HUES6 (cell line): ENCODE measurements around the gene TENM3.
A peak's percentile ranks its signal among the peaks of the same experiment; 100 is the strongest.

Experiments used
- H3K27ac ChIP-seq: 2 replicates; pipeline ENCODE4 v1.7.0; 2013; ENCODE audit warnings: low read depth, mild to moderate bottlenecking, low read length, inconsistent platforms
- H3K27me3 ChIP-seq: 2 replicates; pipeline ENCODE4 v1.6.1; 2013; ENCODE audit warnings: low read length; ENCODE audit not compliant: control insufficient read depth, insufficient read depth
- H3K36me3 ChIP-seq: 2 replicates; pipeline ENCODE4 v1.6.1; 2013; ENCODE audit warnings: low read length; ENCODE audit not compliant: control insufficient read depth, insufficient read depth
- H3K4me1 ChIP-seq: 2 replicates; pipeline ENCODE4 v1.6.1; 2013; ENCODE audit warnings: low read length; ENCODE audit not compliant: control insufficient read depth, insufficient read depth
- H3K4me3 ChIP-seq: 2 replicates; pipeline ENCODE4 v1.5.1; 2013; ENCODE audit warnings: low read depth, low read length
- H3K9ac ChIP-seq: one replicate; pipeline ENCODE4 v1.6.1; 2013; ENCODE audit warnings: mild to moderate bottlenecking, low read length
- H3K9me3 ChIP-seq: 2 replicates; pipeline ENCODE4 v1.6.1; 2013; ENCODE audit warnings: low read depth, low read length; ENCODE audit not compliant: control insufficient read depth, insufficient read depth

Gene TENM3

GRCh38 chr4:182478475-182478874 is 235.3 kb downstream of the TENM3 start:
- Histone ChIP-seq H3K9ac (no peak overlapping the region), H3K36me3 (no peaks in the 10 kb centered on the region), H3K4me3 (no peak overlapping the region), H3K4me1 (0 out of 2 replicates have a peak, but pooled peaks cover under 1% of the 10 kb centered on the region), H3K27ac (no peak overlapping the region), H3K27me3 (no peaks in the 10 kb centered on the region), H3K9me3 (no peaks in the 10 kb centered on the region)

- H3K27me3 ChIP-seq: no peaks in the 10 kb centered on the region
- no peak overlapping the region for H3K27ac ChIP-seq
- peaks cover 14% of the 10 kb centered on the region for H3K9me3 ChIP-seq
- no peak overlapping the region for H3K4me3 ChIP-seq
- H3K4me1 ChIP-seq: 0 out of 2 replicates have a peak, but pooled peaks cover 4% of the 10 kb centered on the region
- H3K36me3 ChIP-seq: no peaks in the 10 kb centered on the region; the same call in 1 of the 2 replicates
- no peak overlapping the region for H3K9ac ChIP-seq
These were observed 240.5 kb downstream of the TENM3 start for GRCh38 chr4:182483685-182484084.

GRCh38 chr4:182486881-182487280 is 243.7 kb downstream of the TENM3 start:
- no peak overlapping the region for H3K4me3 ChIP-seq
- H3K9me3 ChIP-seq: peaks cover 17% of the 10 kb centered on the region
- no peaks in the 10 kb centered on the region; the same call in 1 of the 2 replicates for H3K36me3 ChIP-seq
- no peak overlapping the region for H3K27ac ChIP-seq
- H3K4me1 ChIP-seq: peaks cover 4% of the 10 kb centered on the region; the same call in 1 of the 2 replicates
- H3K27me3 ChIP-seq: no peaks in the 10 kb centered on the region
- H3K9ac ChIP-seq: no peak overlapping the region

- Histone ChIP-seq H3K4me3 (no peak overlapping the region), H3K36me3 (no peaks in the 10 kb centered on the region; the same call in 1 of the 2 replicates), H3K27ac (no peak overlapping the region), H3K9ac (no peak overlapping the region), H3K9me3 (peaks cover 17% of the 10 kb centered on the region), H3K4me1 (no peaks in the 10 kb centered on the region; the same call in 1 of the 2 replicates), H3K27me3 (no peaks in the 10 kb centered on the region)
These were observed 245.7 kb downstream of the TENM3 start for GRCh38 chr4:182488896-182489295.

GRCh38 chr4:182489607-182490006 is 246.4 kb downstream of the TENM3 start:
- Histone ChIP-seq H3K4me1 (peaks cover under 1% of the 10 kb centered on the region; the same call in 1 of the 2 replicates), H3K36me3 (no peaks in the 10 kb centered on the region; the same call in 1 of the 2 replicates), H3K9me3 (peaks cover 17% of the 10 kb centered on the region), H3K27me3 (no peaks in the 10 kb centered on the region), H3K9ac (no peak overlapping the region), H3K4me3 (no peak overlapping the region), H3K27ac (no peak overlapping the region)

- peaks cover 22% of the 10 kb centered on the region for H3K4me1 ChIP-seq
- H3K27me3 ChIP-seq: no peaks in the 10 kb centered on the region
- H3K27ac ChIP-seq: no peak overlapping the region
- H3K9ac ChIP-seq: no peak overlapping the region
- no peaks in the 10 kb centered on the region for H3K36me3 ChIP-seq
- peaks cover 9% of the 10 kb centered on the region for H3K9me3 ChIP-seq
- no peak overlapping the region for H3K4me3 ChIP-seq
These were observed 248.5 kb downstream of the TENM3 start for GRCh38 chr4:182491719-182492118.

GRCh38 chr4:182492423-182492822 is 249.2 kb downstream of the TENM3 start:
- Histone ChIP-seq H3K9ac (no peak overlapping the region), H3K27ac (no peak overlapping the region), H3K4me3 (no peak overlapping the region)

GRCh38 chr4:182493377-182493776 is 250.2 kb downstream of the TENM3 start:
- no peak overlapping the region for H3K9ac ChIP-seq
- no peak overlapping the region for H3K27ac ChIP-seq

More at GRCh38 chr4:182492423-182492822, 249.2 kb downstream of the TENM3 start:
- H3K9me3 ChIP-seq: 0 out of 2 replicates have a peak, but pooled peaks cover 5% of the 10 kb centered on the region
- peaks cover 23% of the 10 kb centered on the region for H3K4me1 ChIP-seq
- H3K36me3 ChIP-seq: no peaks in the 10 kb centered on the region
- no peaks in the 10 kb centered on the region for H3K27me3 ChIP-seq

GRCh38 chr4:182494103-182494502 is 250.9 kb downstream of the TENM3 start:
- Histone ChIP-seq H3K4me3 (no peak overlapping the region), H3K9me3 (0 out of 2 replicates have a peak, but pooled peaks cover 2% of the 10 kb centered on the region), H3K36me3 (no peaks in the 10 kb centered on the region), H3K9ac (no peak overlapping the region), H3K27me3 (no peaks in the 10 kb centered on the region), H3K4me1 (peaks cover 26% of the 10 kb centered on the region), H3K27ac (no peak overlapping the region)

More at GRCh38 chr4:182493377-182493776, 250.2 kb downstream of the TENM3 start:
- Histone ChIP-seq H3K36me3 (no peaks in the 10 kb centered on the region), H3K4me3 (no peak overlapping the region), H3K9me3 (0 out of 2 replicates have a peak, but pooled peaks cover 2% of the 10 kb centered on the region), H3K27me3 (no peaks in the 10 kb centered on the region), H3K4me1 (peaks cover 23% of the 10 kb centered on the region)

GRCh38 chr4:182495031-182495430 is 251.8 kb downstream of the TENM3 start:
- no peaks in the 10 kb centered on the region for H3K9me3 ChIP-seq
- no peaks in the 10 kb centered on the region for H3K27me3 ChIP-seq
- H3K36me3 ChIP-seq: no peaks in the 10 kb centered on the region
- H3K9ac ChIP-seq: no peak overlapping the region
- H3K4me1 ChIP-seq: peaks cover 31% of the 10 kb centered on the region
- no peak overlapping the region for H3K4me3 ChIP-seq
- H3K27ac ChIP-seq: peak overlapping the region; percentile 22; the same call in 1 of the 2 replicates

GRCh38 chr4:182495645-182496385 is 252.6 kb downstream of the TENM3 start:
- Histone ChIP-seq H3K9me3 (no peaks in the 10 kb centered on the region), H3K36me3 (no peaks in the 10 kb centered on the region), H3K27me3 (no peaks in the 10 kb centered on the region), H3K4me3 (no peak overlapping the region), H3K4me1 (peaks cover 31% of the 10 kb centered on the region), H3K27ac (peak overlapping the region; percentile 42; the same call in 1 of the 2 replicates), H3K9ac (no peak overlapping the region)
